ENCODE measurements around the gene IGFLR1.
A peak's percentile ranks its signal among the peaks of the same experiment; 100 is the strongest.

IGFLR1 gene

GRCh38 chr19:35721374-35721773 lies 20.9 kb downstream of the IGFLR1 start:
- no peak overlapping the region for H3K27ac ChIP-seq (replicated peaks; ENCODE audit: low read length)
- peak overlapping the region; percentile 75 for H2BK5ac ChIP-seq (ENCODE audit: low read length)
- H3K4ac ChIP-seq (ENCODE audit: low read length) = peak overlapping the region; percentile 37
- WGBS, 2 donors (ENCODE audit: extremely low coverage in 2 of 2, insufficient read length in 2 of 2, insufficient replicate concordance in 1 of 2) = no CpG with 5 or more reads among the region's 16 CpGs
- peaks cover 53 to 68% of the 10 kb centered on the region in 2 donors for H3K36me3 ChIP-seq (replicated peaks in 1 of 2; ENCODE audit: control insufficient read depth in 2 of 2, insufficient read depth in 2 of 2, low read length in 2 of 2)
- H3K27me3 ChIP-seq (ENCODE audit: control insufficient read depth in 3 of 3, insufficient read depth in 3 of 3, low read depth in 1 of 3, low read length in 3 of 3) = no peaks in the 10 kb centered on the region
- H2BK120ac ChIP-seq (ENCODE audit: low read depth, low read length) = no peak overlapping the region
- no peak overlapping the region for H3K4me3 ChIP-seq (ENCODE audit: low read length in 2 of 2)
- peaks cover 6 to 9% of the 10 kb centered on the region in 2 donors for H3K4me1 ChIP-seq (ENCODE audit: control insufficient read depth in 2 of 2, insufficient read depth in 1 of 2, low read depth in 1 of 2, low read length in 2 of 2)
- H2BK15ac ChIP-seq (ENCODE audit: low read length) = no peak overlapping the region
- peak overlapping the region; percentile 21 for H3K9ac ChIP-seq (ENCODE audit: low read depth, low read length, poor library complexity)
- H3K4me2 ChIP-seq (ENCODE audit: insufficient read depth, low read length, poor library complexity, severe bottlenecking) = no peak overlapping the region
- no peak overlapping the region for H2AK5ac ChIP-seq (ENCODE audit: low read depth, low read length)
- DNase-seq (ENCODE audit: low spot score) = no peak
- no peak overlapping the region for H3K18ac ChIP-seq (ENCODE audit: low read length)
- H4K91ac ChIP-seq (ENCODE audit: low read depth, low read length, poor library complexity) = no peak overlapping the region
- no peak overlapping the region for H4K8ac ChIP-seq (ENCODE audit: low read depth, low read length)
- H3K14ac ChIP-seq (ENCODE audit: low read length) = peak overlapping the region; percentile 8
- H2BK12ac ChIP-seq (ENCODE audit: low read length) = peak overlapping the region; percentile 10
- H3K9me3 ChIP-seq (replicated peaks in 1 of 2; ENCODE audit: control insufficient read depth in 2 of 2, insufficient read depth in 1 of 2, low read depth in 1 of 2, low read length in 2 of 2) = no peaks in the 10 kb centered on the region
- H3K23ac ChIP-seq (ENCODE audit: low read depth, low read length, poor library complexity) = no peak overlapping the region
- peaks cover 17% of the 10 kb centered on the region for H3K79me1 ChIP-seq (ENCODE audit: low read depth, low read length)
- H2AFZ ChIP-seq (ENCODE audit: low read length) = no peak overlapping the region

- Histone ChIP-seq H3K18ac (ENCODE audit: low read length) (no peak overlapping the region), H3K14ac (ENCODE audit: low read length) (no peak overlapping the region), H3K4ac (ENCODE audit: low read length) (no peak overlapping the region), H3K9me3 (replicated peaks in 1 of 2; ENCODE audit: control insufficient read depth in 2 of 2, insufficient read depth in 1 of 2, low read depth in 1 of 2, low read length in 2 of 2) (no peaks in the 10 kb centered on the region), H3K27ac (replicated peaks; ENCODE audit: low read length) (no peak overlapping the region), H3K36me3 (replicated peaks in 1 of 2; ENCODE audit: control insufficient read depth in 2 of 2, insufficient read depth in 2 of 2, low read length in 2 of 2) (peaks cover 46 to 60% of the 10 kb centered on the region in 2 donors), H3K9ac (ENCODE audit: low read depth, low read length, poor library complexity) (no peak overlapping the region), H4K91ac (ENCODE audit: low read depth, low read length, poor library complexity) (no peak overlapping the region), H2BK5ac (ENCODE audit: low read length) (no peak overlapping the region), H2BK15ac (ENCODE audit: low read length) (no peak overlapping the region), H2BK120ac (ENCODE audit: low read depth, low read length) (no peak overlapping the region), H3K27me3 (ENCODE audit: control insufficient read depth in 3 of 3, insufficient read depth in 3 of 3, low read depth in 1 of 3, low read length in 3 of 3) (no peaks in the 10 kb centered on the region), H2AK5ac (ENCODE audit: low read depth, low read length) (no peak overlapping the region), H3K4me2 (ENCODE audit: insufficient read depth, low read length, poor library complexity, severe bottlenecking) (no peak overlapping the region), H3K23ac (ENCODE audit: low read depth, low read length, poor library complexity) (no peak overlapping the region), H2BK12ac (ENCODE audit: low read length) (no peak overlapping the region), H3K4me1 (ENCODE audit: control insufficient read depth in 2 of 2, insufficient read depth in 1 of 2, low read depth in 1 of 2, low read length in 2 of 2) (peaks cover 11 to 16% of the 10 kb centered on the region in 2 donors), H2AFZ (ENCODE audit: low read length) (no peak overlapping the region), H3K79me1 (ENCODE audit: low read depth, low read length) (peaks cover 18% of the 10 kb centered on the region), H3K4me3 (ENCODE audit: low read length in 2 of 2) (no peak overlapping the region), H4K8ac (ENCODE audit: low read depth, low read length) (no peak overlapping the region)
- no peak for DNase-seq (ENCODE audit: low spot score)
- no CpG with 5 or more reads among the region's 17 CpGs for WGBS, 2 donors (ENCODE audit: extremely low coverage in 2 of 2, insufficient read length in 2 of 2, insufficient replicate concordance in 1 of 2)
Observed at GRCh38 chr19:35720648-35721047, 21.6 kb downstream of the IGFLR1 start.

GRCh38 chr19:35720163-35720524 lies 22.1 kb downstream of the IGFLR1 start:
- no peaks in the 10 kb centered on the region for H3K9me3 ChIP-seq (replicated peaks in 1 of 2; ENCODE audit: control insufficient read depth in 2 of 2, insufficient read depth in 1 of 2, low read depth in 1 of 2, low read length in 2 of 2)
- H2BK12ac ChIP-seq (ENCODE audit: low read length) = no peak overlapping the region
- no peak for DNase-seq (ENCODE audit: low spot score)
- H3K27ac ChIP-seq (replicated peaks; ENCODE audit: low read length) = no peak overlapping the region
- H3K4me1 ChIP-seq (ENCODE audit: control insufficient read depth in 2 of 2, insufficient read depth in 1 of 2, low read depth in 1 of 2, low read length in 2 of 2) = peaks cover 15 to 21% of the 10 kb centered on the region in 2 donors
- peaks cover 41 to 55% of the 10 kb centered on the region in 2 donors for H3K36me3 ChIP-seq (replicated peaks in 1 of 2; ENCODE audit: control insufficient read depth in 2 of 2, insufficient read depth in 2 of 2, low read length in 2 of 2)
- no CpG with 5 or more reads among the region's 9 CpGs for WGBS, 2 donors (ENCODE audit: extremely low coverage in 2 of 2, insufficient read length in 2 of 2, insufficient replicate concordance in 1 of 2)
- peaks cover 0 to 4% (median 0%) of the 10 kb centered on the region in 3 experiments for H3K27me3 ChIP-seq (ENCODE audit: control insufficient read depth in 3 of 3, insufficient read depth in 3 of 3, low read depth in 1 of 3, low read length in 3 of 3)
- H4K8ac ChIP-seq (ENCODE audit: low read depth, low read length) = no peak overlapping the region
- no peak overlapping the region for H2AK5ac ChIP-seq (ENCODE audit: low read depth, low read length)
- no peak overlapping the region for H4K91ac ChIP-seq (ENCODE audit: low read depth, low read length, poor library complexity)
- H2AFZ ChIP-seq (ENCODE audit: low read length) = no peak overlapping the region
- H2BK120ac ChIP-seq (ENCODE audit: low read depth, low read length) = no peak overlapping the region
- no peak overlapping the region for H3K4ac ChIP-seq (ENCODE audit: low read length)
- no peak overlapping the region for H2BK5ac ChIP-seq (ENCODE audit: low read length)
- H3K9ac ChIP-seq (ENCODE audit: low read depth, low read length, poor library complexity) = no peak overlapping the region
- H3K14ac ChIP-seq (ENCODE audit: low read length) = no peak overlapping the region
- H3K23ac ChIP-seq (ENCODE audit: low read depth, low read length, poor library complexity) = no peak overlapping the region
- peaks cover 22% of the 10 kb centered on the region for H3K79me1 ChIP-seq (ENCODE audit: low read depth, low read length)
- no peak overlapping the region for H3K18ac ChIP-seq (ENCODE audit: low read length)
- no peak overlapping the region for H2BK15ac ChIP-seq (ENCODE audit: low read length)
- H3K4me2 ChIP-seq (ENCODE audit: insufficient read depth, low read length, poor library complexity, severe bottlenecking) = no peak overlapping the region
- no peak overlapping the region for H3K4me3 ChIP-seq (ENCODE audit: low read length in 2 of 2)

- peaks cover 35 to 50% of the 10 kb centered on the region in 2 donors for H3K36me3 ChIP-seq (replicated peaks in 1 of 2; ENCODE audit: control insufficient read depth in 2 of 2, insufficient read depth in 2 of 2, low read length in 2 of 2)
- no peak overlapping the region for H3K4ac ChIP-seq (ENCODE audit: low read length)
- H3K27me3 ChIP-seq (ENCODE audit: control insufficient read depth in 3 of 3, insufficient read depth in 3 of 3, low read depth in 1 of 3, low read length in 3 of 3) = peaks cover 0 to 5% (median 0%) of the 10 kb centered on the region in 3 experiments
- peaks cover 22% of the 10 kb centered on the region for H3K79me1 ChIP-seq (ENCODE audit: low read depth, low read length)
- H2AFZ ChIP-seq (ENCODE audit: low read length) = no peak overlapping the region
- H2BK5ac ChIP-seq (ENCODE audit: low read length) = no peak overlapping the region
- H2BK120ac ChIP-seq (ENCODE audit: low read depth, low read length) = no peak overlapping the region
- no peak overlapping the region for H3K9ac ChIP-seq (ENCODE audit: low read depth, low read length, poor library complexity)
- no peaks in the 10 kb centered on the region for H3K9me3 ChIP-seq (replicated peaks in 1 of 2; ENCODE audit: control insufficient read depth in 2 of 2, insufficient read depth in 1 of 2, low read depth in 1 of 2, low read length in 2 of 2)
- H3K18ac ChIP-seq (ENCODE audit: low read length) = no peak overlapping the region
- no peak for DNase-seq (ENCODE audit: low spot score)
- no peak overlapping the region for H3K14ac ChIP-seq (ENCODE audit: low read length)
- no peak overlapping the region for H4K91ac ChIP-seq (ENCODE audit: low read depth, low read length, poor library complexity)
- H4K8ac ChIP-seq (ENCODE audit: low read depth, low read length) = no peak overlapping the region
- H3K27ac ChIP-seq (replicated peaks; ENCODE audit: low read length) = no peak overlapping the region
- H2BK15ac ChIP-seq (ENCODE audit: low read length) = no peak overlapping the region
- no peak overlapping the region for H2BK12ac ChIP-seq (ENCODE audit: low read length)
- peaks cover 15 to 21% of the 10 kb centered on the region in 2 donors for H3K4me1 ChIP-seq (ENCODE audit: control insufficient read depth in 2 of 2, insufficient read depth in 1 of 2, low read depth in 1 of 2, low read length in 2 of 2)
- no peak overlapping the region for H3K4me2 ChIP-seq (ENCODE audit: insufficient read depth, low read length, poor library complexity, severe bottlenecking)
- H3K23ac ChIP-seq (ENCODE audit: low read depth, low read length, poor library complexity) = no peak overlapping the region
- WGBS, 2 donors (ENCODE audit: extremely low coverage in 2 of 2, insufficient read length in 2 of 2, insufficient replicate concordance in 1 of 2) = no CpG with 5 or more reads among the region's 32 CpGs
- H3K4me3 ChIP-seq (ENCODE audit: low read length in 2 of 2) = peak overlapping the region in 1 of 2 donors; percentile 99
- no peak overlapping the region for H2AK5ac ChIP-seq (ENCODE audit: low read depth, low read length)
Observed at GRCh38 chr19:35719402-35720162, 22.7 kb downstream of the IGFLR1 start.

Data from neuronal stem cell (in vitro differentiated cells).